Thyroid gland (tissue), 4 donors: ENCODE data around the gene PTPN18.

Source experiments
- POLR2A ChIP-seq, 2 donors: fragments of 450-650 bp; IDR thresholded peaks; one replicate each; pipeline ENCODE4 v1.6.1; 2017; ENCODE audit warnings: antibody characterized with exemption in 2 of 2, mild to moderate bottlenecking in 2 of 2, moderate library complexity in 1 of 2
- TF ChIP-seq, protein P1 (sequence below), 6 experiments: fragments of 200-600 bp in 3 of 6; fragments of 450-650 bp in 3 of 6; sonication (generic) in 3 of 6; IDR thresholded peaks; one replicate each; pipeline ENCODE4 v1.5.1; 2016 to 2019; ENCODE audit warnings: antibody characterized with exemption in 6 of 6, mild to moderate bottlenecking in 2 of 6, inconsistent platforms in 1 of 6, moderate library complexity in 1 of 6

DNA sequence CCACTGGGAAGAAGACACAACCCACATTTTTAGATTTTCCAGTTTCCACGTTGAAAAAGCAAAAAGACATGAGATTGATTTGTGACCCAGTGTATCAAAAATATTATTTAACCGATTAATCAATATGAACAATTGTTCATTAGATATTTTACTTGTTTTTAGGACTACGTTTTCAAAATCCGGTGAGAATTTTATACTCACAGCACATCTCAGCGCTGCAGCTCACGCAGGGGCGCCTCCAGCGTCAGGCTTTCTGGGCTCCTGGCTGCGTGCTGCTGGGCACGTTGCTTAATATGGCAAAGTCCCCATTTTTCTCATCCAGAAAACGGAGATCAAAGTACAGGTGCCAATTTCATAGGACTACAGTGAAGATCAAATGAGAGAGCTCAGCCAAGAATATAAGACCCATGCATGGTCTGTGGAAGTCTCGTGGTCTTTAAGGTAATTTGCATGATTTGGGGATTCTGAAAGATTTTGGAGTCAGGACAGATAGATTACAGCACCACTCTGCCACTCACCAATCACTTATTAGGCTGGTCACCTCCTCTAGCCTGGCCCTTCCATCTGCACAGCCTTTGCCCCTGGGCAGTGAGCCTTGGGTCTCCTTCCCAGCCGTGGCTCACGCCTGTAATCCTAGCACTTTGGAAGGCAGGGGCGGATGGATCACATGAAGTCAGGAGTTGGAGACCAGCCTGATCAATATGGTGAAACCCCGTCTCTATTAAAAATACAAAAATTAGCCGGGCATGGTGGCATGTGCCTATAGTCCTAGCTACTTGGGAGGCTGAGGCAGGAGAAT is 36.2 kb downstream of the PTPN18 start:
- TF ChIP-seq, protein P1, sequence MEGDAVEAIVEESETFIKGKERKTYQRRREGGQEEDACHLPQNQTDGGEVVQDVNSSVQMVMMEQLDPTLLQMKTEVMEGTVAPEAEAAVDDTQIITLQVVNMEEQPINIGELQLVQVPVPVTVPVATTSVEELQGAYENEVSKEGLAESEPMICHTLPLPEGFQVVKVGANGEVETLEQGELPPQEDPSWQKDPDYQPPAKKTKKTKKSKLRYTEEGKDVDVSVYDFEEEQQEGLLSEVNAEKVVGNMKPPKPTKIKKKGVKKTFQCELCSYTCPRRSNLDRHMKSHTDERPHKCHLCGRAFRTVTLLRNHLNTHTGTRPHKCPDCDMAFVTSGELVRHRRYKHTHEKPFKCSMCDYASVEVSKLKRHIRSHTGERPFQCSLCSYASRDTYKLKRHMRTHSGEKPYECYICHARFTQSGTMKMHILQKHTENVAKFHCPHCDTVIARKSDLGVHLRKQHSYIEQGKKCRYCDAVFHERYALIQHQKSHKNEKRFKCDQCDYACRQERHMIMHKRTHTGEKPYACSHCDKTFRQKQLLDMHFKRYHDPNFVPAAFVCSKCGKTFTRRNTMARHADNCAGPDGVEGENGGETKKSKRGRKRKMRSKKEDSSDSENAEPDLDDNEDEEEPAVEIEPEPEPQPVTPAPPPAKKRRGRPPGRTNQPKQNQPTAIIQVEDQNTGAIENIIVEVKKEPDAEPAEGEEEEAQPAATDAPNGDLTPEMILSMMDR (IDR thresholded peaks at IDR 0.05): peak in 1 of 6 experiments; percentile 12
- TF ChIP-seq POLR2A (IDR thresholded peaks at IDR 0.05): no peak
